ENCODE measurements around the gene BICC1. TPM values are rescaled to one million over a fixed set of nuclear protein-coding genes. Genes with fewer than 3 reads are reported as not detected.

BICC1 gene
- total and polyA plus RNA-seq, 2 donors (not counting 3 experiments of a cell fraction or from before 2014, with no cell fraction given): 0.06 to 0.29 TPM

DNA sequence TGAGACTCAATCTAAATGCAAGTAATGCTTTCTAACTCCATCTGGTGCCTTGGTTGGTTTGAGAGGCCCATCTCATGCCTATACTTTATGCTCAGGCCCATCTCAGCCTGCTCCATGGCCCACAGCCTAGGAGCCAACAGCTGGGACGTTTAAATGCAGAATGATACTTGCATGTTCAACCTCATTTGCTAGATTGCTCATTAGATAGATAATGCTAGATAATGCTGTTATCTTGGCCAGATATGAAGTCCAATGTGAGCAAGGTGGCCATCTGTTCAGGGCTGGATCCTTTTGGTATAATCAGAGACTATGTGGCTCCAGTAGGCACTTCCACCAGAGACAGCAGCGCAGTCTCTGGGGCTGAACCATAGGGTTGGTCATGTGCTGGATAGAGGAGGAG is 342.1 kb downstream of the BICC1 start:
- dilution Hi-C loops (cut with MboI; ENCODE audit: extremely low pct_ligation_motif_present, low sequenced_read_pairs) (no loop called here), intact Hi-C loops (cut with micrococcal nuclease) (no loop called here)
- H3K36me3 ChIP-seq (ENCODE audit: control insufficient read depth in 2 of 2, extremely low read depth in 1 of 2, insufficient read depth in 2 of 2, low read length in 2 of 2): no peaks in the 10 kb centered on the region
- FAIRE-seq (no peak), DNase-seq (ENCODE audit: low read depth, low spot score) (no peak)
- no peak overlapping the region for H2AFZ ChIP-seq (ENCODE audit: low read depth, low read length)
- no peak overlapping the region for H3K9ac ChIP-seq (replicated peaks; ENCODE audit: extremely low read depth, insufficient read depth, low read length)
- H3K4me3 ChIP-seq (replicated peaks in 1 of 3; ENCODE audit: insufficient read depth in 1 of 3, low read depth in 1 of 3, low read length in 3 of 3): no peak overlapping the region
- no peak overlapping the region for H3K27ac ChIP-seq (ENCODE audit: insufficient read depth, low read depth, low read length)
- H3K9me3 ChIP-seq (replicated peaks; ENCODE audit: control insufficient read depth, insufficient read depth, low read length): no peaks in the 10 kb centered on the region
- H4K20me1 ChIP-seq (replicated peaks; ENCODE audit: control insufficient read depth, extremely low read depth, insufficient read depth, low read length): no peaks in the 10 kb centered on the region
- H3K27me3 ChIP-seq (ENCODE audit: control insufficient read depth in 2 of 2, insufficient read depth in 2 of 2, low read length in 2 of 2): no peaks in the 10 kb centered on the region
- ChIA-PET POLR2A (no interaction called here), CTCF (no interaction called here)
- H3K9me1 ChIP-seq (replicated peaks; ENCODE audit: control insufficient read depth, extremely low read depth, insufficient read depth, low read length): no peaks in the 10 kb centered on the region
- TF ChIP-seq POLR2AphosphoS5 (IDR thresholded peaks at IDR 0.05; ENCODE audit: insufficient read depth, low read depth, low read length) (no peak), GATA2 (IDR thresholded peaks at IDR 0.05; ENCODE audit: insufficient read depth, insufficient read length, low read depth, low read length) (no peak), POLR2A (IDR thresholded peaks at IDR 0.05; ENCODE audit: low read depth, low read length) (no peak), JUN (IDR thresholded peaks at IDR 0.05; ENCODE audit: borderline replicate concordance, insufficient read depth, insufficient read length, low read depth) (no peak), FOS (IDR thresholded peaks at IDR 0.05; ENCODE audit: borderline replicate concordance, insufficient read depth, low read length) (no peak), MYC (IDR thresholded peaks at IDR 0.05; ENCODE audit: low read depth, low read length) (no peak), MAX (IDR thresholded peaks at IDR 0.05; ENCODE audit: insufficient read depth, insufficient read length) (no peak), EZH2 (IDR thresholded peaks at IDR 0.05; ENCODE audit: borderline replicate concordance, low read depth, low read length, severe bottlenecking) (no peak)
- TF ChIP-seq, protein P1, sequence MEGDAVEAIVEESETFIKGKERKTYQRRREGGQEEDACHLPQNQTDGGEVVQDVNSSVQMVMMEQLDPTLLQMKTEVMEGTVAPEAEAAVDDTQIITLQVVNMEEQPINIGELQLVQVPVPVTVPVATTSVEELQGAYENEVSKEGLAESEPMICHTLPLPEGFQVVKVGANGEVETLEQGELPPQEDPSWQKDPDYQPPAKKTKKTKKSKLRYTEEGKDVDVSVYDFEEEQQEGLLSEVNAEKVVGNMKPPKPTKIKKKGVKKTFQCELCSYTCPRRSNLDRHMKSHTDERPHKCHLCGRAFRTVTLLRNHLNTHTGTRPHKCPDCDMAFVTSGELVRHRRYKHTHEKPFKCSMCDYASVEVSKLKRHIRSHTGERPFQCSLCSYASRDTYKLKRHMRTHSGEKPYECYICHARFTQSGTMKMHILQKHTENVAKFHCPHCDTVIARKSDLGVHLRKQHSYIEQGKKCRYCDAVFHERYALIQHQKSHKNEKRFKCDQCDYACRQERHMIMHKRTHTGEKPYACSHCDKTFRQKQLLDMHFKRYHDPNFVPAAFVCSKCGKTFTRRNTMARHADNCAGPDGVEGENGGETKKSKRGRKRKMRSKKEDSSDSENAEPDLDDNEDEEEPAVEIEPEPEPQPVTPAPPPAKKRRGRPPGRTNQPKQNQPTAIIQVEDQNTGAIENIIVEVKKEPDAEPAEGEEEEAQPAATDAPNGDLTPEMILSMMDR (IDR thresholded peaks at IDR 0.05; ENCODE audit: extremely low read depth in 1 of 2, insufficient read depth in 1 of 2, low read depth in 1 of 2, low read length in 2 of 2): no peak
- H3K79me2 ChIP-seq (ENCODE audit: control insufficient read depth, insufficient read depth, low read length): no peaks in the 10 kb centered on the region
- no peaks in the 10 kb centered on the region for H3K4me1 ChIP-seq (ENCODE audit: control insufficient read depth, extremely low read depth, insufficient read depth, low read length)
- H3K4me2 ChIP-seq (ENCODE audit: insufficient read depth, low read length): no peak overlapping the region
- no TSS peak for BruUV-seq (replicated peaks)
